Stimulated activated CD8-positive, alpha-beta memory T cell treated with anti-CD3 and anti-CD28 coated beads, Interleukin-4, amount 100 ng/mL, for 1 hour (primary cell): ENCODE results near the gene GALNT15.
A peak's percentile ranks its signal among the peaks of the same experiment; 100 is the strongest.

Experiments
- DNase-seq, 2 donors: peaks; one replicate each; pipeline ENCODE4 v3.0.0-alpha.2; 2020; ENCODE audit warnings: low read depth in 2 of 2, low spot score in 1 of 2

GALNT15 gene

GRCh38 chr3:16222547-16222946, 48.1 kb downstream of the GALNT15 start:
- DNase-seq: no peak

- no peak for DNase-seq
Measured at GRCh38 chr3:16224325-16224724, 49.8 kb downstream of the GALNT15 start.

- DNase-seq: no peak
Measured at GRCh38 chr3:16227566-16227965, 53.1 kb downstream of the GALNT15 start.

- DNase-seq: no peak
Measured at GRCh38 chr3:16229681-16230080, 55.2 kb downstream of the GALNT15 start.

- DNase-seq: no peak
Measured at GRCh38 chr3:16231983-16232382, 57.5 kb downstream of the GALNT15 start.

GRCh38 chr3:16233806-16234205, 59.3 kb downstream of the GALNT15 start:
- DNase-seq: no peak

- DNase-seq: no peak
Measured at GRCh38 chr3:16234281-16234680, 59.8 kb downstream of the GALNT15 start.

- DNase-seq: no peak
Measured at GRCh38 chr3:16236030-16236639, 61.7 kb downstream of the GALNT15 start.

GRCh38 chr3:16236856-16237393, 62.4 kb downstream of the GALNT15 start:
- no peak for DNase-seq

- DNase-seq: no peak
Measured at GRCh38 chr3:16239086-16239770, 64.7 kb downstream of the GALNT15 start.

GRCh38 chr3:16239780-16240179, 65.3 kb downstream of the GALNT15 start:
- no peak for DNase-seq

GRCh38 chr3:16240229-16241023, 65.9 kb downstream of the GALNT15 start:
- no peak for DNase-seq

GRCh38 chr3:16241225-16241624, 66.7 kb downstream of the GALNT15 start:
- DNase-seq: no peak

GRCh38 chr3:16242177-16242576, 67.7 kb downstream of the GALNT15 start:
- DNase-seq: no peak

GRCh38 chr3:16243706-16244490, 69.4 kb downstream of the GALNT15 start:
- DNase-seq: no peak

- no peak for DNase-seq
Measured at GRCh38 chr3:16245609-16246008, 71.1 kb downstream of the GALNT15 start.

- DNase-seq: peak; percentile 52 to 57
Measured at GRCh38 chr3:16247282-16248061, 73.0 kb downstream of the GALNT15 start.

GRCh38 chr3:16248556-16248955, 74.1 kb downstream of the GALNT15 start:
- no peak for DNase-seq

- DNase-seq: no peak
Measured at GRCh38 chr3:16249336-16249735, 74.9 kb downstream of the GALNT15 start.

- no peak for DNase-seq
Measured at GRCh38 chr3:16249886-16250285, 75.4 kb downstream of the GALNT15 start.
